ENCODE results near the gene ELP4. TPM values are rescaled to one million over a fixed set of nuclear protein-coding genes. Genes with fewer than 3 reads are reported as not detected.

The ELP4 gene
- total RNA-seq, 1 experiment from 2014 or later: 21.4 TPM

- TF ChIP-seq REST (IDR thresholded peaks at IDR 0.05; ENCODE audit: low read depth): no peak
- no peak for TF ChIP-seq ZNF274 (IDR thresholded peaks at IDR 0.05; ENCODE audit: low read depth, low read length)
- TF ChIP-seq TCF7L2 (IDR thresholded peaks at IDR 0.05; ENCODE audit: borderline replicate concordance, extremely low read depth, insufficient read depth, insufficient read length): no peak
- TF ChIP-seq ZBTB33 (IDR thresholded peaks at IDR 0.05; ENCODE audit: extremely low read depth, insufficient replicate concordance, low read length): no peak
- no peak for TF ChIP-seq ATF3 (IDR thresholded peaks at IDR 0.05)
Measured at GRCh38 chr11:31780078-31780477, 270.5 kb downstream of the ELP4 start (continued).

GRCh38 chr11:31780480-31780971, 271.0 kb downstream of the ELP4 start:
- Histone ChIP-seq H3K4me2 (ENCODE audit: low read length) (no peak overlapping the region), H3K36me3 (ENCODE audit: control insufficient read depth in 1 of 2, insufficient read depth in 2 of 2, low read length in 2 of 2) (no peaks in the 10 kb centered on the region), H3K27me3 (ENCODE audit: insufficient read depth, low read length) (no peaks in the 10 kb centered on the region), H3K9me3 (ENCODE audit: control insufficient read depth in 1 of 2, insufficient read depth in 1 of 2, low read depth in 1 of 2, low read length in 2 of 2) (no peaks in the 10 kb centered on the region), H3K9ac (ENCODE audit: low read length) (no peak overlapping the region), H3K79me2 (ENCODE audit: insufficient read depth, low read length) (no peaks in the 10 kb centered on the region), H3K4me1 (ENCODE audit: control insufficient read depth in 1 of 2, insufficient read depth in 2 of 2, low read length in 2 of 2) (no peaks in the 10 kb centered on the region), H3K9me2 (ENCODE audit: insufficient read depth) (no peaks in the 10 kb centered on the region), H3K27ac (ENCODE audit: low read depth, low read length) (no peak overlapping the region), H2AFZ (ENCODE audit: low read depth, low read length, poor library complexity, severe bottlenecking) (no peak overlapping the region), H3K4me3 (replicated peaks in 1 of 2; ENCODE audit: low read depth in 1 of 2, low read length in 2 of 2) (no peak overlapping the region), H4K20me1 (ENCODE audit: insufficient read depth) (no peaks in the 10 kb centered on the region)
- DNase-seq (ENCODE audit: low read depth, low spot score) (no peak), ATAC-seq (no peak)
- intact Hi-C loops (cut with micrococcal nuclease): no loop called here
- CTCF ChIA-PET: no interaction called here
- POLR2A ChIA-PET: no interaction called here
- BruUV-seq (replicated peaks): no TSS peak
- RAD21 ChIA-PET (ENCODE audit: low non-redundant PET in 1 of 2, low total read pairs in 2 of 2, uncharacterized antibody in 2 of 2, unreplicated experiment in 2 of 2): no interaction called here
- no peak for TF ChIP-seq SP1 (IDR thresholded peaks at IDR 0.05; ENCODE audit: low read depth)
- no peak for TF ChIP-seq TCF7L2 (IDR thresholded peaks at IDR 0.05; ENCODE audit: borderline replicate concordance, extremely low read depth, insufficient read depth, insufficient read length)
- TF ChIP-seq MAX (IDR thresholded peaks at IDR 0.05): no peak
- no peak for TF ChIP-seq CEBPB (IDR thresholded peaks at IDR 0.05; ENCODE audit: low read depth)
- TF ChIP-seq RAD21 (IDR thresholded peaks at IDR 0.05; ENCODE audit: low read depth): no peak
- TF ChIP-seq CTCF (IDR thresholded peaks at IDR 0.05 in 2 of 3, conservative IDR thresholded peaks at IDR 0.05 in 1 of 3; ENCODE audit: borderline replicate concordance in 1 of 3, insufficient read depth in 1 of 3, low read depth in 2 of 3, low read length in 2 of 3): no peak
- no peak for TF ChIP-seq SIN3A (IDR thresholded peaks at IDR 0.05; ENCODE audit: low read depth)
- TF ChIP-seq ZNF274 (IDR thresholded peaks at IDR 0.05; ENCODE audit: low read depth, low read length): no peak
- TF ChIP-seq EZH2phosphoT487 (IDR thresholded peaks at IDR 0.05; ENCODE audit: borderline replicate concordance): no peak

Measured in HCT116 (cell line).